Stimulated activated CD8-positive, alpha-beta memory T cell treated with anti-CD3 and anti-CD28 coated beads, Interleukin-4, amount 100 ng/mL, for 4 hours (primary cell): ENCODE results near the gene GPS2.
A peak's percentile ranks its signal among the peaks of the same experiment; 100 is the strongest.

ENCODE experiments used
- DNase-seq, 2 donors: peaks; one replicate each; pipeline ENCODE4 v3.0.0-alpha.2; 2020; ENCODE audit warnings: low read depth in 2 of 2, low spot score in 1 of 2

The GPS2 gene

GRCh38 chr17:7293816-7294613, 21.1 kb downstream of the GPS2 start:
- no peak for DNase-seq

GRCh38 chr17:7293159-7293558, 22.0 kb downstream of the GPS2 start:
- no peak for DNase-seq

GRCh38 chr17:7292729-7293128, 22.4 kb downstream of the GPS2 start:
- no peak for DNase-seq

GRCh38 chr17:7292194-7292593, 23.0 kb downstream of the GPS2 start:
- no peak for DNase-seq

- DNase-seq = no peak
These were observed 24.5 kb downstream of the GPS2 start for GRCh38 chr17:7290685-7291084.

- DNase-seq = no peak
These were observed 25.0 kb downstream of the GPS2 start for GRCh38 chr17:7290166-7290565.

GRCh38 chr17:7289256-7290032, 25.7 kb downstream of the GPS2 start:
- no peak for DNase-seq

GRCh38 chr17:7285679-7286078, 29.5 kb downstream of the GPS2 start:
- DNase-seq = no peak

GRCh38 chr17:7284911-7285310, 30.2 kb downstream of the GPS2 start:
- no peak for DNase-seq

- no peak for DNase-seq
These were observed 31.5 kb downstream of the GPS2 start for GRCh38 chr17:7283471-7284216.

- DNase-seq = no peak
These were observed 32.3 kb downstream of the GPS2 start for GRCh38 chr17:7282752-7283321.

- no peak for DNase-seq
These were observed 33.0 kb downstream of the GPS2 start for GRCh38 chr17:7281953-7282751.

GRCh38 chr17:7281074-7281952, 33.8 kb downstream of the GPS2 start, which contains the start of gene SLC2A4:
TSS of gene SLC2A4 (plus strand) at chr17:7281718. CDS start at chr17:7281935, 217 bp downstream.
- DNase-seq = peak; percentile 62 to 73

- peak; percentile 69 to 71 for DNase-seq
These were observed 34.6 kb downstream of the GPS2 start for GRCh38 chr17:7280519-7281073.

GRCh38 chr17:7279448-7279847, 35.7 kb downstream of the GPS2 start:
- DNase-seq = no peak

- no peak for DNase-seq
These were observed 48.4 kb downstream of the GPS2 start for GRCh38 chr17:7266784-7267183.

GRCh38 chr17:7263801-7264078, 51.4 kb downstream of the GPS2 start:
- DNase-seq = no peak

- DNase-seq = no peak
These were observed 52.0 kb downstream of the GPS2 start for GRCh38 chr17:7262935-7263800.
